HG03103 (cell line): ENCODE results near the gene ANXA3.
"Not testable (repeated sequence)": the region's sequence is repeated elsewhere in the genome, so short reads cannot be mapped to it uniquely, and the experiment has no call there.

Experiments used
- ATAC-seq: cut with Tn5 transposase; IDR thresholded peaks from one replicate; pipeline ENCODE4 v1.9.1; 2021; ENCODE audit warnings: low read depth; ENCODE audit not compliant: unreplicated experiment

The ANXA3 gene

GRCh38 chr4:78542373-78542772 lies 9.2 kb upstream of the ANXA3 start:
- no peak for ATAC-seq

- ATAC-seq = no peak
These were observed 8.0 kb upstream of the ANXA3 start for GRCh38 chr4:78543424-78544125.

- ATAC-seq = no peak
These were observed 6.9 kb upstream of the ANXA3 start for GRCh38 chr4:78544678-78545077.

GRCh38 chr4:78545275-78546246 lies 6.0 kb upstream of the ANXA3 start:
- ATAC-seq = no peak

GRCh38 chr4:78547899-78548298 lies 3.7 kb upstream of the ANXA3 start:
- ATAC-seq = not testable (repeated sequence)

GRCh38 chr4:78548889-78549288 lies 2.7 kb upstream of the ANXA3 start:
- not testable (repeated sequence) for ATAC-seq

GRCh38 chr4:78552389-78553042 lies 946 bp downstream of the ANXA3 start:
- ATAC-seq = no peak

- no peak for ATAC-seq
These were observed 1.4 kb downstream of the ANXA3 start for GRCh38 chr4:78553043-78553396.

GRCh38 chr4:78553529-78554060 lies 2.0 kb downstream of the ANXA3 start:
- no peak for ATAC-seq

GRCh38 chr4:78556665-78557064 lies 5.1 kb downstream of the ANXA3 start:
- ATAC-seq = no peak

- no peak for ATAC-seq
These were observed 6.3 kb downstream of the ANXA3 start for GRCh38 chr4:78557841-78558240.

GRCh38 chr4:78558410-78558809 lies 6.8 kb downstream of the ANXA3 start:
- ATAC-seq = no peak

GRCh38 chr4:78560296-78560963 lies 8.9 kb downstream of the ANXA3 start:
- no peak for ATAC-seq

GRCh38 chr4:78561677-78562076 lies 10.1 kb downstream of the ANXA3 start:
- ATAC-seq = no peak

GRCh38 chr4:78562687-78563086 lies 11.1 kb downstream of the ANXA3 start:
- no peak for ATAC-seq

- no peak for ATAC-seq
These were observed 14.4 kb downstream of the ANXA3 start for GRCh38 chr4:78565971-78566372.

GRCh38 chr4:78566834-78567499 lies 15.4 kb downstream of the ANXA3 start:
- ATAC-seq = peak; percentile 57

- no peak for ATAC-seq
These were observed 16.0 kb downstream of the ANXA3 start for GRCh38 chr4:78567500-78568060.

- no peak for ATAC-seq
These were observed 17.2 kb downstream of the ANXA3 start for GRCh38 chr4:78568640-78569305.
